SK-N-SH (cell line): ENCODE measurements around the gene GALE. TPM values are rescaled to one million over a fixed set of nuclear protein-coding genes. Genes with fewer than 3 reads are reported as not detected.

Source experiments
- CTCF ChIA-PET: fragments of 300-600, 350-600 bp; formaldehyde crosslinking; extraction: SDS; loops from one replicate; lab custom pipeline; 2021; lab: Yijun Ruan, JAX
- POLR2A ChIA-PET: fragments of 350-600 bp; sonication (Branson Sonifier 250); formaldehyde crosslinking; extraction: SDS; loops from one replicate; lab custom pipeline; 2020; ENCODE audit warnings: antibody characterized with exemption, inconsistent platforms; lab: Yijun Ruan, JAX
- DNase-seq: peaks from one replicate; pipeline ENCODE4 v3.0.0; 2012
- H2AFZ ChIP-seq: fragments of 200-600 bp; sonication (generic); 2 replicates; pipeline ENCODE4 v1.8.1; 2016; ENCODE audit warnings: antibody characterized with exemption, mild to moderate bottlenecking, low read depth
- H3F3A ChIP-seq: fragments of 200-600 bp; sonication (generic); replicated peaks from 2 replicates; pipeline ENCODE3; 2016; ENCODE audit warnings: antibody characterized with exemption, mild to moderate bottlenecking; ENCODE audit not compliant: insufficient read depth
- H3K27ac ChIP-seq, 2 experiments: fragments of 200-500 bp in 1 of 2; fragments of 200-600 bp in 1 of 2; sonication (Bioruptor generic) in 1 of 2; sonication (generic), shearing (Covaris generic) in 1 of 2; 2 replicates each; pipeline versions ENCODE4 v1.5.1 to v1.6.1; 2014 to 2016; ENCODE audit warnings: low read depth in 2 of 2, inconsistent platforms in 1 of 2, low read length in 1 of 2, mild to moderate bottlenecking in 1 of 2, mixed read lengths in 1 of 2
- H3K27me3 ChIP-seq: fragments of 200-600 bp; sonication (generic), shearing (Covaris generic); 2 replicates; pipeline ENCODE4 v1.6.1; 2016; ENCODE audit warnings: mixed run types; ENCODE audit not compliant: insufficient read depth
- H3K36me3 ChIP-seq, 2 experiments: fragments of 200-500 bp in 1 of 2; fragments of 200-600 bp in 1 of 2; sonication (Bioruptor generic) in 1 of 2; sonication (generic) in 1 of 2; replicated peaks in 1 of 2; 2 replicates each; pipeline versions ENCODE3 to v1.5.1; 2014 to 2016; ENCODE audit warnings: low read length in 1 of 2, mild to moderate bottlenecking in 1 of 2; ENCODE audit not compliant: insufficient read depth in 2 of 2, control insufficient read depth in 1 of 2
- H3K4me1 ChIP-seq, 2 experiments: fragments of 200-500 bp in 1 of 2; fragments of 200-600 bp in 1 of 2; sonication (Bioruptor generic) in 1 of 2; sonication (generic), shearing (Covaris generic) in 1 of 2; 2 replicates each; pipeline versions ENCODE4 v1.5.1 to v1.6.1; 2014 to 2016; ENCODE audit warnings: low read depth in 1 of 2, low read length in 1 of 2, mixed run types in 1 of 2; ENCODE audit not compliant: insufficient read depth in 2 of 2, control insufficient read depth in 1 of 2
- H3K4me2 ChIP-seq: fragments of 200-600 bp; sonication (generic), shearing (Covaris generic); 2 replicates; pipeline ENCODE4 v1.6.1; 2017; ENCODE audit warnings: mixed run types
- H3K4me3 ChIP-seq, 2 experiments: fragments of 200-500 bp in 1 of 2; fragments of 200-600 bp in 1 of 2; sonication (Bioruptor generic) in 1 of 2; sonication (generic), shearing (Covaris generic) in 1 of 2; 2 replicates each; pipeline versions ENCODE4 v1.5.1 to v1.8.1; 2014 to 2016; ENCODE audit warnings: low read depth in 2 of 2, inconsistent platforms in 1 of 2, low read length in 1 of 2, mild to moderate bottlenecking in 1 of 2, mixed read lengths in 1 of 2, moderate library complexity in 1 of 2
- H3K79me2 ChIP-seq: fragments of 200-600 bp; sonication (generic); 2 replicates; pipeline ENCODE4 v1.8.1; 2017; ENCODE audit warnings: mild to moderate bottlenecking; ENCODE audit not compliant: insufficient read depth
- H3K9ac ChIP-seq: fragments of 200-600 bp; sonication (generic); 2 replicates; pipeline ENCODE4 v1.6.1; 2017; ENCODE audit warnings: mixed run types
- H3K9me2 ChIP-seq: fragments of 200-600 bp; sonication (generic); 2 replicates; pipeline ENCODE4 v1.6.1; 2017; ENCODE audit warnings: mixed run types
- H3K9me3 ChIP-seq: fragments of 200-600 bp; sonication (generic); 2 replicates; pipeline ENCODE4 v1.6.1; 2017; ENCODE audit warnings: mixed run types, mild to moderate bottlenecking, moderate library complexity
- H4K20me1 ChIP-seq: fragments of 200-600 bp; sonication (generic); 2 replicates; pipeline ENCODE4 v1.6.1; 2017; ENCODE audit warnings: mild to moderate bottlenecking, mixed run types; ENCODE audit not compliant: insufficient read depth
- CHD2 ChIP-seq: fragments of 150-350 bp; IDR thresholded peaks from 2 replicates; pipeline ENCODE4 v1.6.1; 2018; ENCODE audit warnings: low read length; ENCODE audit not compliant: partially characterized antibody
- ELF1 ChIP-seq: IDR thresholded peaks from 2 replicates; pipeline ENCODE4 v1.4.0; 2012
- EP300 ChIP-seq, 2 experiments: IDR thresholded peaks; 2 replicates each; pipeline versions ENCODE4 v1.4.0 to v1.6.1; 2012; ENCODE audit warnings: borderline replicate concordance in 1 of 2, low read depth in 1 of 2, low read length in 1 of 2
- FOSL2 ChIP-seq: IDR thresholded peaks from 2 replicates; pipeline ENCODE4 v1.4.0; 2012; ENCODE audit warnings: low read depth, mild to moderate bottlenecking, moderate library complexity, borderline replicate concordance
- FOXJ3 ChIP-seq: sonication (generic); formaldehyde crosslinking; IDR thresholded peaks from 2 replicates; pipeline ENCODE4 v1.5.1; 2020; ENCODE audit warnings: mild to moderate bottlenecking, missing genetic modification reagents
- GATA2 ChIP-seq: sonication (generic); formaldehyde crosslinking; IDR thresholded peaks from 2 replicates; pipeline ENCODE4 v1.5.0; 2020; ENCODE audit warnings: mild to moderate bottlenecking, missing genetic modification reagents
- MEF2A ChIP-seq: IDR thresholded peaks from 2 replicates; pipeline ENCODE4 v1.4.0; 2012; ENCODE audit warnings: low read depth, borderline replicate concordance
- MXI1 ChIP-seq: IDR thresholded peaks from 2 replicates; pipeline ENCODE4 v1.6.1; 2012; ENCODE audit warnings: mild to moderate bottlenecking, low read depth, low read length, improper control_type of control experiment
- NFIC ChIP-seq: IDR thresholded peaks from 2 replicates; pipeline ENCODE4 v1.4.0; 2012; ENCODE audit warnings: borderline replicate concordance
- POLR2AphosphoS5 ChIP-seq: IDR thresholded peaks from 2 replicates; pipeline ENCODE4 v1.6.1; 2012; ENCODE audit warnings: low read depth, low read length
- RFX5 ChIP-seq: IDR thresholded peaks from 2 replicates; pipeline ENCODE4 v1.6.1; 2012; ENCODE audit warnings: mild to moderate bottlenecking, improper control_type of control experiment, low read length
- SIN3A ChIP-seq: IDR thresholded peaks from 2 replicates; pipeline ENCODE4 v1.6.1; 2012; ENCODE audit warnings: low read depth, mild to moderate bottlenecking, low read length, moderate library complexity, borderline replicate concordance
- SMC3 ChIP-seq: IDR thresholded peaks from 2 replicates; pipeline ENCODE4 v1.6.1; 2012; ENCODE audit warnings: low read depth, low read length, improper control_type of control experiment
- TAF1 ChIP-seq: IDR thresholded peaks from 2 replicates; pipeline ENCODE4 v1.6.1; 2012; ENCODE audit warnings: low read depth, mild to moderate bottlenecking, low read length, moderate library complexity, borderline replicate concordance
- TCF12 ChIP-seq: IDR thresholded peaks from 2 replicates; pipeline ENCODE4 v1.4.0; 2012
- TEAD4 ChIP-seq: IDR thresholded peaks from 2 replicates; pipeline ENCODE4 v1.4.0; 2012; ENCODE audit warnings: mild to moderate bottlenecking, borderline replicate concordance; ENCODE audit not compliant: insufficient read depth
- USF1 ChIP-seq: IDR thresholded peaks from 2 replicates; pipeline ENCODE4 v1.4.0; 2012; ENCODE audit warnings: low read depth, borderline replicate concordance
- WGBS: methylation state at CpG from one replicate; pipeline ENCODE4 v1.1.6; 2017; ENCODE audit warnings: low lambda C conversion rate; 5-methylcytosine and 5-hydroxymethylcytosine counted together
- polyA plus RNA-seq, 3 experiments: library from polyadenylated mRNA; depleted of rRNA; stranded (reverse); fragments of >200 nt; gene quantifications; 2 replicates each; pipeline ENCODE4 v1.2.3, GENCODE V29; 2012
- TF ChIP-seq, protein P1 (sequence below): fragments of 150-350 bp; IDR thresholded peaks from 2 replicates; pipeline ENCODE4 v1.6.1; 2016; ENCODE audit warnings: mild to moderate bottlenecking, low read depth, low read length
- TF ChIP-seq, protein P2 (sequence below): IDR thresholded peaks from 2 replicates; pipeline ENCODE4; 2012
- TF ChIP-seq, protein P3 (sequence below): IDR thresholded peaks from 2 replicates; pipeline ENCODE4 v1.6.1; 2012; ENCODE audit warnings: mild to moderate bottlenecking, low read depth, low read length, moderate library complexity

GALE gene
- polyA plus RNA-seq, 1 of the 3 experiments (the other 2 are of a cell fraction), result 71.7 TPM

GRCh38 chr1:23799570-23800399 lies 769 bp downstream of the GALE start:
- peak; percentile 82 for DNase-seq
- Histone ChIP-seq H3K27ac (peak overlapping the region; percentile 73 to 85), H3K27me3 (no peaks in the 10 kb centered on the region), H3K79me2 (no peaks in the 10 kb centered on the region; the same call in 1 of the 2 replicates), H3F3A (peaks cover 15% of the 10 kb centered on the region), H3K4me2 (peak overlapping the region; percentile 100), H3K9me3 (no peaks in the 10 kb centered on the region), H2AFZ (0 out of 2 replicates have a peak overlapping the region, but pooled peaks have one; percentile 98), H3K9me2 (no peaks in the 10 kb centered on the region), H3K4me3 (peak overlapping the region; percentile 71 to 89), H4K20me1 (no peaks in the 10 kb centered on the region), H3K4me1 (peaks cover 5 to 30% of the 10 kb centered on the region in 2 experiments; a peak in 1 of 4 replicates), H3K36me3 (peaks cover 5 to 30% of the 10 kb centered on the region in 2 experiments), H3K9ac (peak overlapping the region; percentile 72)
- no peak for TF ChIP-seq EP300 (IDR thresholded peaks at IDR 0.05; ENCODE audit: borderline replicate concordance in 1 of 2, low read depth in 1 of 2, low read length in 1 of 2)
- no peak for TF ChIP-seq FOXJ3
- TF ChIP-seq TCF12, result no peak
- TF ChIP-seq ELF1, result 0 out of 2 replicates have a peak, but pooled peaks have one; percentile 19
- 0 out of 2 replicates have a peak, but pooled peaks have one; percentile 25 for TF ChIP-seq POLR2AphosphoS5
- no peak for TF ChIP-seq FOSL2
- peak; percentile 49 for TF ChIP-seq CHD2
- no peak for TF ChIP-seq TAF1
- TF ChIP-seq NFIC, result no peak
- no peak for TF ChIP-seq MEF2A
- TF ChIP-seq RFX5, result no peak
- TF ChIP-seq, protein P1, sequence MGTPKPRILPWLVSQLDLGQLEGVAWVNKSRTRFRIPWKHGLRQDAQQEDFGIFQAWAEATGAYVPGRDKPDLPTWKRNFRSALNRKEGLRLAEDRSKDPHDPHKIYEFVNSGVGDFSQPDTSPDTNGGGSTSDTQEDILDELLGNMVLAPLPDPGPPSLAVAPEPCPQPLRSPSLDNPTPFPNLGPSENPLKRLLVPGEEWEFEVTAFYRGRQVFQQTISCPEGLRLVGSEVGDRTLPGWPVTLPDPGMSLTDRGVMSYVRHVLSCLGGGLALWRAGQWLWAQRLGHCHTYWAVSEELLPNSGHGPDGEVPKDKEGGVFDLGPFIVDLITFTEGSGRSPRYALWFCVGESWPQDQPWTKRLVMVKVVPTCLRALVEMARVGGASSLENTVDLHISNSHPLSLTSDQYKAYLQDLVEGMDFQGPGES, result no peak
- TF ChIP-seq USF1, result peak; percentile 78; the same call in 1 of the 2 replicates
- POLR2A ChIA-PET, result interaction anchor here (1.2 to 4.1 kb wide), 4 partner anchors 8 to 26 kb away, joined by 4 to 24 read pairs (median 12); partner anchors contain the start of genes HMGCL, LYPLA2 and PITHD1
- WGBS, result 7% methylated on average over 11 of the region's 48 CpGs
- CTCF ChIA-PET, result interaction anchor here (0.6 to 5.7 kb wide), 8 partner anchors 9 to 162 kb away, joined by 3 to 47 read pairs (median 4); partner anchors contain the start of genes FUCA1, LYPLA2 and RPL11

GRCh38 chr1:23799255-23799569 lies 1.3 kb downstream of the GALE start:
- H4K20me1 ChIP-seq, result no peaks in the 10 kb centered on the region
- H3K9me2 ChIP-seq, result no peaks in the 10 kb centered on the region
- no peaks in the 10 kb centered on the region for H3K27me3 ChIP-seq
- WGBS, result 86% methylated on average over 7 of the region's 7 CpGs
- ChIA-PET POLR2A (interaction anchor here (2.1 to 4.1 kb wide), 3 partner anchors 8 to 26 kb away, joined by 7 to 24 read pairs (median 17); partner anchors contain the start of genes HMGCL, LYPLA2 and PITHD1), CTCF (interaction anchor here (1.1 to 5.7 kb wide), 4 partner anchors 11 to 162 kb away, joined by 3 to 47 read pairs (median 6); no protein-coding TSS in a partner anchor)
- H3K9me3 ChIP-seq, result no peaks in the 10 kb centered on the region
- peaks cover 5 to 34% of the 10 kb centered on the region in 2 experiments for H3K36me3 ChIP-seq
- peak overlapping the region; percentile 71 to 89 for H3K4me3 ChIP-seq
- H3K4me1 ChIP-seq, result peaks cover 5 to 30% of the 10 kb centered on the region in 2 experiments; a peak in 1 of 4 replicates
- H3K79me2 ChIP-seq, result no peaks in the 10 kb centered on the region; the same call in 1 of the 2 replicates
- H3K4me2 ChIP-seq, result peak overlapping the region; percentile 100
- H2AFZ ChIP-seq, result no peak overlapping the region
- no peak overlapping the region for H3K9ac ChIP-seq
- H3F3A ChIP-seq, result peaks cover 15% of the 10 kb centered on the region
- no peak for DNase-seq
- H3K27ac ChIP-seq, result peak overlapping the region; percentile 73 to 85
- TF ChIP-seq, protein P2, sequence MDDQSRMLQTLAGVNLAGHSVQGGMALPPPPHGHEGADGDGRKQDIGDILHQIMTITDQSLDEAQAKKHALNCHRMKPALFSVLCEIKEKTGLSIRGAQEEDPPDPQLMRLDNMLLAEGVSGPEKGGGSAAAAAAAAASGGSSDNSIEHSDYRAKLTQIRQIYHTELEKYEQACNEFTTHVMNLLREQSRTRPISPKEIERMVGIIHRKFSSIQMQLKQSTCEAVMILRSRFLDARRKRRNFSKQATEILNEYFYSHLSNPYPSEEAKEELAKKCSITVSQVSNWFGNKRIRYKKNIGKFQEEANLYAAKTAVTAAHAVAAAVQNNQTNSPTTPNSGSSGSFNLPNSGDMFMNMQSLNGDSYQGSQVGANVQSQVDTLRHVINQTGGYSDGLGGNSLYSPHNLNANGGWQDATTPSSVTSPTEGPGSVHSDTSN, result no peak
- no peak for TF ChIP-seq TCF12
- no peak for TF ChIP-seq SMC3
- TF ChIP-seq RFX5, result no peak
- TF ChIP-seq, protein P3, sequence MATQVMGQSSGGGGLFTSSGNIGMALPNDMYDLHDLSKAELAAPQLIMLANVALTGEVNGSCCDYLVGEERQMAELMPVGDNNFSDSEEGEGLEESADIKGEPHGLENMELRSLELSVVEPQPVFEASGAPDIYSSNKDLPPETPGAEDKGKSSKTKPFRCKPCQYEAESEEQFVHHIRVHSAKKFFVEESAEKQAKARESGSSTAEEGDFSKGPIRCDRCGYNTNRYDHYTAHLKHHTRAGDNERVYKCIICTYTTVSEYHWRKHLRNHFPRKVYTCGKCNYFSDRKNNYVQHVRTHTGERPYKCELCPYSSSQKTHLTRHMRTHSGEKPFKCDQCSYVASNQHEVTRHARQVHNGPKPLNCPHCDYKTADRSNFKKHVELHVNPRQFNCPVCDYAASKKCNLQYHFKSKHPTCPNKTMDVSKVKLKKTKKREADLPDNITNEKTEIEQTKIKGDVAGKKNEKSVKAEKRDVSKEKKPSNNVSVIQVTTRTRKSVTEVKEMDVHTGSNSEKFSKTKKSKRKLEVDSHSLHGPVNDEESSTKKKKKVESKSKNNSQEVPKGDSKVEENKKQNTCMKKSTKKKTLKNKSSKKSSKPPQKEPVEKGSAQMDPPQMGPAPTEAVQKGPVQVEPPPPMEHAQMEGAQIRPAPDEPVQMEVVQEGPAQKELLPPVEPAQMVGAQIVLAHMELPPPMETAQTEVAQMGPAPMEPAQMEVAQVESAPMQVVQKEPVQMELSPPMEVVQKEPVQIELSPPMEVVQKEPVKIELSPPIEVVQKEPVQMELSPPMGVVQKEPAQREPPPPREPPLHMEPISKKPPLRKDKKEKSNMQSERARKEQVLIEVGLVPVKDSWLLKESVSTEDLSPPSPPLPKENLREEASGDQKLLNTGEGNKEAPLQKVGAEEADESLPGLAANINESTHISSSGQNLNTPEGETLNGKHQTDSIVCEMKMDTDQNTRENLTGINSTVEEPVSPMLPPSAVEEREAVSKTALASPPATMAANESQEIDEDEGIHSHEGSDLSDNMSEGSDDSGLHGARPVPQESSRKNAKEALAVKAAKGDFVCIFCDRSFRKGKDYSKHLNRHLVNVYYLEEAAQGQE, result no peak
- TF ChIP-seq TEAD4, result no peak
- TF ChIP-seq SIN3A, result no peak
- no peak for TF ChIP-seq MXI1
- no peak for TF ChIP-seq GATA2 (CRISPR knock-in tag)
